Stimulated activated effector memory CD8-positive, alpha-beta T cell treated with anti-CD3 and anti-CD28 coated beads, Interleukin-12 subunit alpha, Interleukin-12 subunit beta, amount 100 ng/mL, for 72 hours (primary cell): Measurements from ENCODE around the gene ABHD15.
A peak's percentile ranks its signal among the peaks of the same experiment; 100 is the strongest.

Experiments used
- ATAC-seq: fragments of 150-1000 bp; cut with Tn5 transposase; 2 replicates; pipeline ENCODE4 v1.10.0; 2021
- DNase-seq, 2 donors: peaks; one replicate each; pipeline ENCODE4 v3.0.0; 2021 to 2022; ENCODE audit warnings: low spot score in 2 of 2
- H3K27ac Mint-ChIP-seq: one replicate; pipeline ENCODE4 v1.8.0; 2022; ENCODE audit warnings: mild to moderate bottlenecking, mixed read lengths
- H3K36me3 Mint-ChIP-seq: one replicate; pipeline ENCODE4 v1.8.0; 2022; ENCODE audit warnings: mild to moderate bottlenecking, mixed read lengths
- H3K4me1 Mint-ChIP-seq: one replicate; pipeline ENCODE4 v1.8.0; 2022; ENCODE audit warnings: mixed read lengths
- H3K4me3 Mint-ChIP-seq: one replicate; pipeline ENCODE4 v1.8.0; 2022; ENCODE audit warnings: mild to moderate bottlenecking, mixed read lengths
- H3K9me3 Mint-ChIP-seq: one replicate; pipeline ENCODE4 v1.8.0; 2022; ENCODE audit warnings: mixed read lengths

The ABHD15 gene

DNA sequence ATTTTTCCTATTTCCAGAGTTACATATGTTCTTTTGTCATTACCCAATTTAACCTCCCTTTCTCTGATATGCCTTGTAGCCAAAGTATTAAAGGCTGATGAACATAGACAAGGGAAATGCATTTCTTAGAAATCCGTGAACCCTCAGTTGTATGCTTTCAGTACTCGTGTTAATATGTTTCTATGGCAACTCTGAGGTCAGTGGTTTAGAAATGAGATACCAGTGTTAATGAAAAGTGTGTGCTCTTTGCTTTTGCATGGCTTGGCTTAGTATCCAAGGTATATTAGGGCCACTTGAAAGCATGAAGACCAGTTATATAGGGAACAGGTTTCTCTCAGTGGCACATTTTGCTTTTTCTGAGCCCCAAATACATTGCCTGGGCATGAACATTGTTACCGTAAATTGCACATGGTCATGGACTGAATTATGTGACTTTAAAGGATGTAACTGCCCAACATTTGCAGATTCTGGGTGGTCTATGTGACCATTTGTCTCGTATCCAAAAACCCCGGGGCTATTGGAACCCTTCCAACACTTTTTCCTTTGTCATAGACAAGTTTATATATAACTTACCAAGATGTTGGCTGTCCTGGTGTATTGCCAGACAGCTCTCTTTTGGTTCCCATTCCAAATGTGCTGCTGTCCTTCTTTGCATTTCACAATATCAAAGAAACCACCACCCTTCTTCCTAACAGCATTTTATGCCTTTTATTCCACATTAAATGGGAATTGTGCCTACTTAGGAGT, 17.5 kb downstream of the ABHD15 start:
- peaks cover 14% of the 10 kb centered on the region for H3K36me3 Mint-ChIP-seq
- peaks cover 11% of the 10 kb centered on the region for H3K4me1 Mint-ChIP-seq
- H3K4me3 Mint-ChIP-seq, result no peak overlapping the region
- DNase-seq (no peak), ATAC-seq (peak; percentile 94)
- H3K9me3 Mint-ChIP-seq, result no peaks in the 10 kb centered on the region
- H3K27ac Mint-ChIP-seq, result peak overlapping the region; percentile 50

- ATAC-seq (no peak), DNase-seq (no peak)
- Mint-ChIP-seq H3K4me3 (no peak overlapping the region), H3K27ac (no peak overlapping the region), H3K9me3 (no peaks in the 10 kb centered on the region), H3K4me1 (peaks cover 11% of the 10 kb centered on the region), H3K36me3 (peaks cover 39% of the 10 kb centered on the region)
Observed at GRCh38 chr17:29546830-29547229, 20.0 kb downstream of the ABHD15 start.

GRCh38 chr17:29546085-29546484, 20.8 kb downstream of the ABHD15 start:
- H3K9me3 Mint-ChIP-seq, result no peaks in the 10 kb centered on the region
- peak overlapping the region; percentile 52 for H3K27ac Mint-ChIP-seq
- peaks cover 11% of the 10 kb centered on the region for H3K4me1 Mint-ChIP-seq
- H3K4me3 Mint-ChIP-seq, result no peak overlapping the region
- H3K36me3 Mint-ChIP-seq, result peaks cover 46% of the 10 kb centered on the region
- DNase-seq (no peak), ATAC-seq (no peak)

DNA sequence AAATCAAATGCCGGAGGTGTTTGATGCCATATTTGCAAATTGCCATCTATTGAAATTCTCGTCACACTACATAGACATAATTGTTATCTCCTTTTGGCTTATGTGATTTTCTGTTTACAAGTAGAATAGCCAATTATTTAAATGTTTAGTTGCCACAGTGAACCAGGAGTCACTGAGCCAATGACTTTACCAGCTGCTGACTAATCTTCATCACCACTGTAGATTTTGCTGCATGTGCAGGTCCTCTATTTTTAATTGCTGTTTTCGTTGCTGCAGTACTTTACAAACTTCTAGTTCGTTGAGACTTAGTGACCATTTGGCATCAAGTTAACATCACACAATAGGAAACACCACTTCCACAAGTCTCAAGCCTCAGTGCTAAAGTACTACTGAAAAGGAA, 22.8 kb downstream of the ABHD15 start:
- H3K9me3 Mint-ChIP-seq, result no peaks in the 10 kb centered on the region
- H3K36me3 Mint-ChIP-seq, result peaks cover 67% of the 10 kb centered on the region
- H3K4me1 Mint-ChIP-seq, result peaks cover 3% of the 10 kb centered on the region
- H3K27ac Mint-ChIP-seq, result peak overlapping the region; percentile 52
- ATAC-seq (no peak), DNase-seq (no peak)
- H3K4me3 Mint-ChIP-seq, result no peak overlapping the region

DNA sequence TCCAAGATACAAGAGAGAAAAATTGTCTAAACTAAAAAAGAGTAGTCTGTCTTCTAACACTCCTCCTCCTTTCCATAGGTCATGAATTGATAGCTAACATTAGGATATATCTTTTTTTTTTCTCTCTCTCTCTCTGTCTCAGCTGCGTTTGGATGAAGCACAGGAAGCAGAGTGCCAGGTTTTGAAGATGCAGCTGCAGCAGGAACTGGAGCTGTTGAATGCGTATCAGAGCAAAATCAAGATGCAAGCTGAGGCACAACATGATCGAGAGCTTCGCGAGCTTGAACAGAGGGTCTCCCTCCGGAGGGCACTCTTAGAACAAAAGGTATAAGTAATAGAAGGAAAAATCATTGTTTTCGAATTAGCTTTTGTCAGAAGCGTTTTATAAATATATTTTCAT, 32.9 kb downstream of the ABHD15 start:
- DNase-seq, result no peak
- no peak overlapping the region for H3K4me3 Mint-ChIP-seq
- ATAC-seq, result no peak
- no peaks in the 10 kb centered on the region for H3K4me1 Mint-ChIP-seq
- peaks cover 90% of the 10 kb centered on the region for H3K36me3 Mint-ChIP-seq
- H3K27ac Mint-ChIP-seq, result peak overlapping the region; percentile 56
- H3K9me3 Mint-ChIP-seq, result no peaks in the 10 kb centered on the region

DNA sequence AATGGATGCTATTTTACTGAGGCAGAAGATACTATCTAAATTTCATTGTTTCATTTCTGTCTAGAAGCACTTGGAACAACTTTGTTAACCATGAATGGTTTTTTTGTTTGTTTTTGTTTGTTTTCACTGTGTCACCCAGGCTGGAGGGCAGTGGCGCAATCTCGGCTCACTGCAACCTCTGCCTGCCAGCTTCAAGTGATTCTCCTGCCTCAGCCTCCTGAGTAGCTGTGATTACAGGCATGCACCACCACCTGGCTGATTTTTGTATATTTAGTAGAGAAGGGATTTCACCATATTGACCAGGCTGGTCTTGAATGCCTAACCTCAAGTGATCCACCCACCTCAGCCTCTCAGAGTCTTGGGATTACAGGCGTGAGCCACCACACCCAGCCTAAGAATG, 40.5 kb downstream of the ABHD15 start:
- H3K4me1 Mint-ChIP-seq, result no peaks in the 10 kb centered on the region
- H3K4me3 Mint-ChIP-seq, result no peak overlapping the region
- no peak for DNase-seq
- H3K9me3 Mint-ChIP-seq, result no peaks in the 10 kb centered on the region
- no peak for ATAC-seq
- H3K27ac Mint-ChIP-seq, result no peak overlapping the region
- H3K36me3 Mint-ChIP-seq, result peaks cover 86% of the 10 kb centered on the region

- DNase-seq (no peak), ATAC-seq (no peak)
- Mint-ChIP-seq H3K9me3 (no peaks in the 10 kb centered on the region), H3K4me1 (no peaks in the 10 kb centered on the region), H3K4me3 (no peak overlapping the region), H3K27ac (peak overlapping the region; percentile 43), H3K36me3 (peaks cover 86% of the 10 kb centered on the region)
Observed at GRCh38 chr17:29524692-29525091, 42.1 kb downstream of the ABHD15 start.

- ATAC-seq (no peak), DNase-seq (no peak)
- H3K27ac Mint-ChIP-seq, result peak overlapping the region; percentile 15
- H3K9me3 Mint-ChIP-seq, result no peaks in the 10 kb centered on the region
- peaks cover 100% of the 10 kb centered on the region for H3K36me3 Mint-ChIP-seq
- no peaks in the 10 kb centered on the region for H3K4me1 Mint-ChIP-seq
- H3K4me3 Mint-ChIP-seq, result no peak overlapping the region
Observed at GRCh38 chr17:29518359-29518758, 48.5 kb downstream of the ABHD15 start.

GRCh38 chr17:29514792-29515191, 52.0 kb downstream of the ABHD15 start:
- ATAC-seq, result no peak
- Mint-ChIP-seq H3K27ac (no peak overlapping the region), H3K36me3 (peaks cover 100% of the 10 kb centered on the region), H3K4me3 (no peak overlapping the region), H3K4me1 (no peaks in the 10 kb centered on the region), H3K9me3 (no peaks in the 10 kb centered on the region)
- no peak for DNase-seq

- no peak overlapping the region for H3K27ac Mint-ChIP-seq
- no peaks in the 10 kb centered on the region for H3K4me1 Mint-ChIP-seq
- H3K36me3 Mint-ChIP-seq, result peaks cover 100% of the 10 kb centered on the region
- DNase-seq, result no peak
- no peaks in the 10 kb centered on the region for H3K9me3 Mint-ChIP-seq
- no peak overlapping the region for H3K4me3 Mint-ChIP-seq
- ATAC-seq, result no peak
Observed at GRCh38 chr17:29510953-29511352, 55.9 kb downstream of the ABHD15 start.
